ENCODE measurements around the gene RGS12.

GRCh38 chr4:3312362-3312761 is 19.5 kb downstream of the RGS12 start:
- TF ChIP-seq, protein P1, sequence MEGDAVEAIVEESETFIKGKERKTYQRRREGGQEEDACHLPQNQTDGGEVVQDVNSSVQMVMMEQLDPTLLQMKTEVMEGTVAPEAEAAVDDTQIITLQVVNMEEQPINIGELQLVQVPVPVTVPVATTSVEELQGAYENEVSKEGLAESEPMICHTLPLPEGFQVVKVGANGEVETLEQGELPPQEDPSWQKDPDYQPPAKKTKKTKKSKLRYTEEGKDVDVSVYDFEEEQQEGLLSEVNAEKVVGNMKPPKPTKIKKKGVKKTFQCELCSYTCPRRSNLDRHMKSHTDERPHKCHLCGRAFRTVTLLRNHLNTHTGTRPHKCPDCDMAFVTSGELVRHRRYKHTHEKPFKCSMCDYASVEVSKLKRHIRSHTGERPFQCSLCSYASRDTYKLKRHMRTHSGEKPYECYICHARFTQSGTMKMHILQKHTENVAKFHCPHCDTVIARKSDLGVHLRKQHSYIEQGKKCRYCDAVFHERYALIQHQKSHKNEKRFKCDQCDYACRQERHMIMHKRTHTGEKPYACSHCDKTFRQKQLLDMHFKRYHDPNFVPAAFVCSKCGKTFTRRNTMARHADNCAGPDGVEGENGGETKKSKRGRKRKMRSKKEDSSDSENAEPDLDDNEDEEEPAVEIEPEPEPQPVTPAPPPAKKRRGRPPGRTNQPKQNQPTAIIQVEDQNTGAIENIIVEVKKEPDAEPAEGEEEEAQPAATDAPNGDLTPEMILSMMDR (conservative IDR thresholded peaks at IDR 0.05 in 1 of 2, IDR thresholded peaks at IDR 0.05 in 1 of 2; ENCODE audit: extremely low read depth in 1 of 2, insufficient read depth in 1 of 2, low read depth in 1 of 2, low read length in 2 of 2) = no peak
- TF ChIP-seq EZH2 (IDR thresholded peaks at IDR 0.05; ENCODE audit: borderline replicate concordance, low read length) = no peak

Data from mammary epithelial cell (primary cell).